Measurements from ENCODE around the gene ADARB2.

ADARB2 gene

DNA sequence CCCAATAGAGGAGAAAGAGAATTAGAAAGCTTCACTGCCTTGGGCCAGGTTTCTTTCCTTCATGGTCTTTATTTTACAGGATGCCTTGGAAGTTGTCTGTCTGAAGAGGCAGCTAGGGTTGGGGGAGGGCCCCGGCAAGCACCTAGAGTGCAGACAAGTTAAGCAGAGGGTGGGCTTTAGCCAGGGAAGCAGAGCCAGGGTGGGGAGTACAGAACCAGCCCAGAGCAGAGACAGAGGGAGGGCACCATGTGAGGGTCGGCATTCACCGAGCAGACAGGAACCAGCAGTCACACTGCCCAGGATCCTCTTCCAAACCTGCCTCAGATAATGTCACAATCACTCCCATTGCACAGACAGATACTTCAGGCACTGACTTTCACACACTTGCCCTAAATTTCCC, 75.9 kb downstream of the ADARB2 start:
- TF ChIP-seq, protein P1, sequence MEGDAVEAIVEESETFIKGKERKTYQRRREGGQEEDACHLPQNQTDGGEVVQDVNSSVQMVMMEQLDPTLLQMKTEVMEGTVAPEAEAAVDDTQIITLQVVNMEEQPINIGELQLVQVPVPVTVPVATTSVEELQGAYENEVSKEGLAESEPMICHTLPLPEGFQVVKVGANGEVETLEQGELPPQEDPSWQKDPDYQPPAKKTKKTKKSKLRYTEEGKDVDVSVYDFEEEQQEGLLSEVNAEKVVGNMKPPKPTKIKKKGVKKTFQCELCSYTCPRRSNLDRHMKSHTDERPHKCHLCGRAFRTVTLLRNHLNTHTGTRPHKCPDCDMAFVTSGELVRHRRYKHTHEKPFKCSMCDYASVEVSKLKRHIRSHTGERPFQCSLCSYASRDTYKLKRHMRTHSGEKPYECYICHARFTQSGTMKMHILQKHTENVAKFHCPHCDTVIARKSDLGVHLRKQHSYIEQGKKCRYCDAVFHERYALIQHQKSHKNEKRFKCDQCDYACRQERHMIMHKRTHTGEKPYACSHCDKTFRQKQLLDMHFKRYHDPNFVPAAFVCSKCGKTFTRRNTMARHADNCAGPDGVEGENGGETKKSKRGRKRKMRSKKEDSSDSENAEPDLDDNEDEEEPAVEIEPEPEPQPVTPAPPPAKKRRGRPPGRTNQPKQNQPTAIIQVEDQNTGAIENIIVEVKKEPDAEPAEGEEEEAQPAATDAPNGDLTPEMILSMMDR (IDR thresholded peaks at IDR 0.05; ENCODE audit: low read depth, low read length, missing control alignments) = no peak
- H3K4me3 ChIP-seq (ENCODE audit: low read depth, low read length) = no peak overlapping the region
- DNase-seq (ENCODE audit: low read depth) = no peak

DNA sequence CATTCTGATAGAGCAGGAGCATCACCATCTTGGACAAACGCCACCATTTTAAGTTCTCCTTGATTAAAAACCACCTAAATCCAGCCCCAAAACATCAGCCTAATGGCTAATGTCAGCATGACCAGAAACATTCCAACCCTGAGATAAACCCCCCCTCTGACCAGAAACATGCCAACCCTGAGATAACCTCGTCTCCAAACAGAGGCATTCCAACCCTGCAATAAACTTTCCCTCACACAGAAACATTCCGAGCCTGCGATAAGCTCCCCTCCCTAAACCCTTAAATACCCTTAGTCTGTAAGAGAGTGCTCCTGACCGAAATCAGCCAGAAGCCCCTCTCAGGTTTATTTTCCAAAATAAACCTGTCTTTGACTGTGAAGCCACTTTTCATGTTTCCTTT, 76.5 kb downstream of the ADARB2 start:
- H3K4me3 ChIP-seq (ENCODE audit: low read depth, low read length) = no peak overlapping the region
- no peak for DNase-seq (ENCODE audit: low read depth)
- TF ChIP-seq, protein P1 (IDR thresholded peaks at IDR 0.05; ENCODE audit: low read depth, low read length, missing control alignments) = no peak

DNA sequence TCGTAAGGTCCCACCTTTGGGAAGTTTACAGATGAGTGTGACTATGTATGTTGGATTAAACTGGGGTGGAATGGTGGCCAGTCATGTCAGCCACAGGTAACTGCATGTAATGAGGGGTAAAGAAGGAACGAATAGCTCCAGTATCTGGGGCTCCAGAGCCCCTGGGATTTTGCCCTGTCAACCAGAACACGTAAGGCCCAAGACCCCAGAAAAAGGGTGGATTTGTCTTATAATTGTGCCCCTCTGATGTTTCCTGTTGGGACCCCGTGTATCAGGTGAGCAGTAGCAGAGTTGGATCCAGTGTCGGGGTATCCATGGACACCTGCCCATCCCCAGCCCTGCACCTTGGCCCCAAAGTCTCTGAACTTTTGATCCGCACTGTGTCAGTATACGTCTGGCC, 76.9 kb downstream of the ADARB2 start:
- TF ChIP-seq, protein P1 (IDR thresholded peaks at IDR 0.05; ENCODE audit: low read depth, low read length, missing control alignments) = no peak
- no peak overlapping the region for H3K4me3 ChIP-seq (ENCODE audit: low read depth, low read length)
- no peak for DNase-seq (ENCODE audit: low read depth)

DNA sequence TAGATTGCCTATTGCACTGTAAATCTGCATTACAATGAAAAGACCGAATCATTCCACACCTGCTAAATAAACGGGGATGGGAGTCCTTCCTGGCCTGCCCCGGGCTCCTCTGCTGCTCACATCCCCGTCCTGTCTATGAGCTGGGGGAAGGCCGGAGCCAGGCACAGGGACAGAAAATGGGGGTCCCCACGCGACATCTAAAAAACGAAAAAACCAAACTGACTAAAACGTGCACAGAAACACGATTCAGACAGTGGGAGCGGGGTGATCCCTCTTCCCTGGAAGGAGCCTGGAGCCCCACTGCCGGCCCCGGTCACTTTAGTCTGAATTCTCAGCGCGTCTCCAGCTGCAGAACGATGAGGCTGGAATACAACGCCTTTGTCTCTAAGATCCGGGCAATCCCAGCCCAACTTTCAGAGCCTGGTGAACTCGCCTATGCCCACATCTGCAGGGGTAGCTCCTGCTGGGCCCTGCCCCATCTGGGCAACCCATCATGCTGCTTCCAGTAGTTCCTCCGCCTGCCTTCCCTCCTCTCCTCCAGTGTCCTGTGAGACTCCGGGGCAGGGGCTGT, 78.0 kb downstream of the ADARB2 start:
- TF ChIP-seq, protein P1 (IDR thresholded peaks at IDR 0.05; ENCODE audit: low read depth, low read length, missing control alignments) = no peak
- no peak overlapping the region for H3K4me3 ChIP-seq (ENCODE audit: low read depth, low read length)
- DNase-seq (ENCODE audit: low read depth) = no peak

DNA sequence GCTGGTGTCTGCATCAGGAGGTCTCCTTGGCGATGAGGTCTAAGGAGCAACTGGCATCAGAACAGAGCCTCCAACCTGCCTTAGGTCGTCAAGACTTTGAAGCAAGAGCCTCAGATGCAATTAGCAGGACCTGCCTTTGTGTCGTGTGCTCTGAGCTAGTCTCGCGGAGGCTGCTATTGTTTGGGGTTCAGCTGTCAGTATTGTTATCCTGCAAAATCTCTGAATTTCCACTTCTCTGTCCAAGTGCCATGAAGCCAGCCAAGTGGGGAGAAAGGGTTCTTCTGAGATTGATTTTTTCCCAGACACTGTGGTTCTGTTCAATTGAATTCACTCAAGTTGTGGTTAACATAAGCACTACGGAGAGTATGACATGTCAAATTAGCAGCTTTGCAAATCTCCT, 78.7 kb downstream of the ADARB2 start:
- TF ChIP-seq, protein P1 (IDR thresholded peaks at IDR 0.05; ENCODE audit: low read depth, low read length, missing control alignments) = no peak
- no peak for DNase-seq (ENCODE audit: low read depth)
- H3K4me3 ChIP-seq (ENCODE audit: low read depth, low read length) = no peak overlapping the region

DNA sequence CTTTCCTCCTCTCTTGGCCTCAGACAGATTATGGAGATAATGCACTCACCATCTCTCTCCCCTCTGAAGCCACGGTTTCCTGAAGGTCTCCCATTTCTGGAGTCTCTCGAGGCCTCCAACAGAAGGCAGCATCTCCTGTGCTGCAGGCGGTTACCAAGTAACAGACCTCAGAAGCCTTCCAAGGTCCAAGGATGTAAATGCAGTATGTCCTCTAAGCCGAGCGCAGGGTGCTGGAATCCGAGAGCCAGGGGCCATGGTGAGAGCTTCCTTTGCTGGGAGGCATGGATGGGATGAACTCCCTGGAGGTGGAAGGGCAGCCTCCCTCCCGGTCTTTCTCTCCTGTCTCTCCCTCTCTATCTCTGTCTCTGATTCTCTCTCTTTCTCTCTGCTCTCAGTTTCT, 79.8 kb downstream of the ADARB2 start:
- DNase-seq (ENCODE audit: low read depth) = no peak
- TF ChIP-seq, protein P1 (IDR thresholded peaks at IDR 0.05; ENCODE audit: low read depth, low read length, missing control alignments) = no peak
- H3K4me3 ChIP-seq (ENCODE audit: low read depth, low read length) = no peak overlapping the region

DNA sequence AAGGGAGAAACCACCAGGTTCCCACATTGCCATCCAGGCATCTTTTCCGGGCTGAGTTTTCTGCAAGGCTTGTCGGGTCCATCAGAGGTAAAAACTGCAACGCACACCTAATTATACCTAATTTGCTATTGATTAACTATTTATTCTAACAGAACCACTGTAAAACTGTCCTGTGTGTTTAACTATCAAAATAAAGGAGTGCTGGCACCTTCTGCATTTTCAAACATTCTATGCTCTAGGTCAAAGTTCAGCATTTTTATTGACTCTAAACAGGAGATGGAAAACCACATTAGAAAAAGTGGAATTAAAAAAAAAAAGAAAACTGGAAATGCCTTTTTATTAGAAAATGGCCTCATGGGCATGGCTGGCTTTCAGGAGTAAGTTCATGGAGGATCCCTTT, 82.0 kb downstream of the ADARB2 start:
- TF ChIP-seq, protein P1 (IDR thresholded peaks at IDR 0.05; ENCODE audit: low read depth, low read length, missing control alignments) = no peak
- DNase-seq (ENCODE audit: low read depth) = no peak
- H3K4me3 ChIP-seq (ENCODE audit: low read depth, low read length) = no peak overlapping the region

Data from GM12864 (cell line).